Measurements from ENCODE around the gene PRC1. TPM values are rescaled to one million over a fixed set of nuclear protein-coding genes. Genes with fewer than 3 reads are reported as not detected.

The PRC1 gene
- total RNA-seq, 1 experiment from 2014 or later = 75.7 TPM

GRCh38 chr15:90918034-90918788 lies 76.1 kb downstream of the PRC1 start:
- H4K8ac ChIP-seq (replicated peaks; ENCODE audit: insufficient read length, low read depth, low read length) = no peak overlapping the region
- Mint-ChIP-seq H3K4me1 (peaks cover 11 to 12% of the 10 kb centered on the region in 2 experiments), H3K4me3 (no peak overlapping the region), H3K27ac (peak overlapping the region; percentile 6 to 59 (median 57); a peak in 4 of 7 replicates), H3K36me3 (ENCODE audit: insufficient read depth in 1 of 3, low read depth in 3 of 3) (peaks cover 3 to 57% (median 12%) of the 10 kb centered on the region in 3 experiments; a peak in 6 of 7 replicates), H3K9me3 (no peaks in the 10 kb centered on the region), H3K27me3 (ENCODE audit: low read depth) (no peaks in the 10 kb centered on the region)
- H2BK5ac ChIP-seq (ENCODE audit: insufficient read length, low read length) = no peak overlapping the region
- no peak overlapping the region for H3K14ac ChIP-seq (ENCODE audit: insufficient read depth, low read length)
- H4K20me1 ChIP-seq (ENCODE audit: control insufficient read depth, insufficient read depth, insufficient read length) = no peaks in the 10 kb centered on the region
- no peak for TF ChIP-seq CTCF (conservative IDR thresholded peaks at IDR 0.05)
- H2BK120ac ChIP-seq (ENCODE audit: low read depth, low read length, poor library complexity, severe bottlenecking) = no peak overlapping the region
- no peak overlapping the region for H3K4me2 ChIP-seq (ENCODE audit: insufficient read depth, insufficient read length, low read length)
- H2BK15ac ChIP-seq (ENCODE audit: low read depth, low read length) = no peak overlapping the region
- H3K23me2 ChIP-seq (ENCODE audit: insufficient read length, low read depth, low read length, poor library complexity, severe bottlenecking) = no peaks in the 10 kb centered on the region
- no peak overlapping the region for H4K91ac ChIP-seq (ENCODE audit: insufficient read length, low read depth, low read length)
- no peak overlapping the region for H4K5ac ChIP-seq (ENCODE audit: insufficient read length, low read depth, low read length)
- H3K9me3 ChIP-seq (ENCODE audit: control insufficient read depth, low read depth, low read length) = no peaks in the 10 kb centered on the region
- no peaks in the 10 kb centered on the region for H3K79me1 ChIP-seq (ENCODE audit: insufficient read depth, low read depth, low read length, poor library complexity, severe bottlenecking)
- no peak overlapping the region for H3K18ac ChIP-seq (ENCODE audit: insufficient read length, low read depth, low read length)
- no peak overlapping the region for H3K9ac ChIP-seq (ENCODE audit: extremely low read depth, insufficient read length, low read length)
- no peaks in the 10 kb centered on the region for H3K79me2 ChIP-seq (ENCODE audit: insufficient read depth, low read length)
- H3K4me1 ChIP-seq (ENCODE audit: insufficient read depth, low read length) = no peaks in the 10 kb centered on the region
- H3K27me3 ChIP-seq (ENCODE audit: insufficient read depth, low read length) = no peaks in the 10 kb centered on the region
- no peak overlapping the region for H3K4ac ChIP-seq (ENCODE audit: low read depth, low read length)
- no peak overlapping the region for H2AFZ ChIP-seq (ENCODE audit: low read length)
- H2BK12ac ChIP-seq (ENCODE audit: insufficient read length, low read depth, low read length) = no peak overlapping the region
- H3K23ac ChIP-seq (ENCODE audit: insufficient read length, low read depth, low read length) = no peak overlapping the region
- H2BK20ac ChIP-seq (ENCODE audit: low read depth, low read length, poor library complexity, severe bottlenecking) = no peak overlapping the region
- H3K27ac ChIP-seq (ENCODE audit: insufficient read length, low read depth, low read length) = no peak overlapping the region
- no peak for DNase-seq
- no peak overlapping the region for H2AK5ac ChIP-seq (ENCODE audit: insufficient read length, low read length)
- H3T11ph ChIP-seq (ENCODE audit: low read length) = no peak overlapping the region
- WGBS (ENCODE audit: extremely low coverage, insufficient read length, low lambda C conversion rate) = no CpG with 5 or more reads among the region's 23 CpGs
- no peak overlapping the region for H3K56ac ChIP-seq (ENCODE audit: insufficient read length, low read depth, low read length)

All from H9 (cell line).